Measurements from ENCODE around the gene WWOX. TPM values are rescaled to one million over a fixed set of nuclear protein-coding genes. Genes with fewer than 3 reads are reported as not detected.

The WWOX gene
- total and polyA plus RNA-seq, 2 of the 13 experiments (the other 11 are each of a cell fraction or from before 2014, with no cell fraction given): 9.1 to 37.4 TPM

DNA sequence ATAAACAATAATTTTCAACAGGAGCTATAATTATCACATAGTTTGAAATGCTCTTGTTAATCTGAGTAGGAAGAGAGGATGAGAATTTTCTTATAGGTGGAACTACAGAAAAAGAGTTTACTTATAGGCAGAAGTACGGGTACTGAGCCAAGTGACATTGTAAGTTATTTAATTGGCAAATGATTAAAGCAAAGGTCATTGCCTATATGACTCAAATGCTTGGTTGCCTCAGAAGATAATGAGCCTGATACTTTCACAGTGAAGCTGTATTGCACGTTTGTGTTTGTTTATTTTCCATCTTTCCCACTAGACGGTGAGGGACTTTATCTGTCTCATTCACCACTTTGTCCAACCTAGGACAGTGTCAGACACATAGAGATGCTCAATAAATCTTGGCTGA lies 751.8 kb downstream of the WWOX start:
- no peaks in the 10 kb centered on the region for H3K79me2 ChIP-seq (ENCODE audit: insufficient read depth, low read length)
- H3K4me1 ChIP-seq (ENCODE audit: insufficient read depth, low read length): no peaks in the 10 kb centered on the region
- POLR2A ChIA-PET: no interaction called here
- CTCF ChIA-PET (ENCODE audit: low intra/inter-chr PET ratio, low total read pairs): no interaction called here
- H3K4me2 ChIP-seq (ENCODE audit: low read depth, low read length): no peak overlapping the region
- no peaks in the 10 kb centered on the region for H3K9me3 ChIP-seq (ENCODE audit: low read length)
- H2AFZ ChIP-seq (ENCODE audit: low read length): no peak overlapping the region
- ATAC-seq: no peak
- intact Hi-C loops (cut with micrococcal nuclease; ENCODE audit: unreplicated experiment): no loop called here
- no TSS peak for BruUV-seq (replicated peaks)
- in situ Hi-C loops (cut with HindIII; ENCODE audit: extremely low pct_ligation_motif_present, low pct_unique_long_range_greater_than_20kb): no loop called here
- no peak for FAIRE-seq
- no peak overlapping the region for H3K27ac ChIP-seq (ENCODE audit: extremely low read length, insufficient read depth, low read length)
- no peak for DNase-seq (ENCODE audit: low spot score)
- H3K4me3 ChIP-seq (replicated peaks in 1 of 3; ENCODE audit: insufficient read depth in 1 of 3, low read depth in 2 of 3, low read length in 3 of 3): no peak overlapping the region
- TF ChIP-seq, protein P1, sequence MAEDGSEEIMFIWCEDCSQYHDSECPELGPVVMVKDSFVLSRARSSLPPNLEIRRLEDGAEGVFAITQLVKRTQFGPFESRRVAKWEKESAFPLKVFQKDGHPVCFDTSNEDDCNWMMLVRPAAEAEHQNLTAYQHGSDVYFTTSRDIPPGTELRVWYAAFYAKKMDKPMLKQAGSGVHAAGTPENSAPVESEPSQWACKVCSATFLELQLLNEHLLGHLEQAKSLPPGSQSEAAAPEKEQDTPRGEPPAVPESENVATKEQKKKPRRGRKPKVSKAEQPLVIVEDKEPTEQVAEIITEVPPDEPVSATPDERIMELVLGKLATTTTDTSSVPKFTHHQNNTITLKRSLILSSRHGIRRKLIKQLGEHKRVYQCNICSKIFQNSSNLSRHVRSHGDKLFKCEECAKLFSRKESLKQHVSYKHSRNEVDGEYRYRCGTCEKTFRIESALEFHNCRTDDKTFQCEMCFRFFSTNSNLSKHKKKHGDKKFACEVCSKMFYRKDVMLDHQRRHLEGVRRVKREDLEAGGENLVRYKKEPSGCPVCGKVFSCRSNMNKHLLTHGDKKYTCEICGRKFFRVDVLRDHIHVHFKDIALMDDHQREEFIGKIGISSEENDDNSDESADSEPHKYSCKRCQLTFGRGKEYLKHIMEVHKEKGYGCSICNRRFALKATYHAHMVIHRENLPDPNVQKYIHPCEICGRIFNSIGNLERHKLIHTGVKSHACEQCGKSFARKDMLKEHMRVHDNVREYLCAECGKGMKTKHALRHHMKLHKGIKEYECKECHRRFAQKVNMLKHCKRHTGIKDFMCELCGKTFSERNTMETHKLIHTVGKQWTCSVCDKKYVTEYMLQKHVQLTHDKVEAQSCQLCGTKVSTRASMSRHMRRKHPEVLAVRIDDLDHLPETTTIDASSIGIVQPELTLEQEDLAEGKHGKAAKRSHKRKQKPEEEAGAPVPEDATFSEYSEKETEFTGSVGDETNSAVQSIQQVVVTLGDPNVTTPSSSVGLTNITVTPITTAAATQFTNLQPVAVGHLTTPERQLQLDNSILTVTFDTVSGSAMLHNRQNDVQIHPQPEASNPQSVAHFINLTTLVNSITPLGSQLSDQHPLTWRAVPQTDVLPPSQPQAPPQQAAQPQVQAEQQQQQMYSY (CRISPR knock-in tag; IDR thresholded peaks at IDR 0.05): no peak
- TF ChIP-seq MAFG (CRISPR knock-in tag; IDR thresholded peaks at IDR 0.05) (no peak), JDP2 (CRISPR knock-in tag; IDR thresholded peaks at IDR 0.05; ENCODE audit: borderline replicate concordance) (no peak), FOXK2 (IDR thresholded peaks at IDR 0.05) (no peak), IKZF1 (IDR thresholded peaks at IDR 0.05) (no peak), CHD2 (IDR thresholded peaks at IDR 0.05; ENCODE audit: low read depth, low read length) (no peak), ASH2L (IDR thresholded peaks at IDR 0.05; ENCODE audit: insufficient read length, low read depth, low read length) (no peak), EEA1 (CRISPR knock-in tag; IDR thresholded peaks at IDR 0.05; ENCODE audit: borderline replicate concordance) (no peak), SP1 (IDR thresholded peaks at IDR 0.05) (no peak), SP1 (CRISPR knock-in tag; IDR thresholded peaks at IDR 0.05) (no peak), ZNF616 (CRISPR knock-in tag; IDR thresholded peaks at IDR 0.05; ENCODE audit: low read depth) (no peak), HMG20A (CRISPR knock-in tag; IDR thresholded peaks at IDR 0.05; ENCODE audit: borderline replicate concordance) (no peak), MAF1 (CRISPR knock-in tag; IDR thresholded peaks at IDR 0.05; ENCODE audit: borderline replicate concordance) (no peak), PHF8 (CRISPR knock-in tag; IDR thresholded peaks at IDR 0.05) (no peak), ZNF10 (CRISPR knock-in tag; IDR thresholded peaks at IDR 0.05; ENCODE audit: borderline replicate concordance, low read depth) (no peak), ZMAT3 (CRISPR knock-in tag; conservative IDR thresholded peaks at IDR 0.05) (no peak), CREM (IDR thresholded peaks at IDR 0.05) (no peak), CREM (CRISPR knock-in tag; IDR thresholded peaks at IDR 0.05) (no peak), ONECUT2 (CRISPR knock-in tag; IDR thresholded peaks at IDR 0.05) (no peak)
- no peak overlapping the region for H3K9ac ChIP-seq (ENCODE audit: insufficient read depth, low read depth, low read length)
- no peaks in the 10 kb centered on the region for H3K27me3 ChIP-seq (ENCODE audit: control insufficient read depth in 1 of 2, insufficient read depth in 2 of 2, low read length in 2 of 2)
- H4K20me1 ChIP-seq (ENCODE audit: insufficient read depth, low read length): no peaks in the 10 kb centered on the region
- no peaks in the 10 kb centered on the region for H3K36me3 ChIP-seq (replicated peaks in 1 of 2; ENCODE audit: control insufficient read depth in 1 of 2, insufficient read depth in 2 of 2, low read length in 2 of 2)
- WGBS (ENCODE audit: low lambda C conversion rate): 16% methylated on average over 3 of the region's 3 CpGs
